Measurements from ENCODE around the gene RXFP4. TPM values are rescaled to one million over a fixed set of nuclear protein-coding genes. Genes with fewer than 3 reads are reported as not detected.

The RXFP4 gene
- polyA plus RNA-seq, 3 donors, result 0.08 TPM; not detected in 2

GRCh38 chr1:155920717-155921116, 20.7 kb upstream of the RXFP4 start:
- Histone ChIP-seq H4K20me1 (ENCODE audit: insufficient read depth, low read length) (peaks cover 47% of the 10 kb centered on the region), H3K4me2 (replicated peaks; ENCODE audit: extremely low read depth, low read length, poor library complexity, severe bottlenecking) (no peak overlapping the region), H3K27me3 (ENCODE audit: control insufficient read depth in 2 of 2, insufficient read depth in 2 of 2, low read length in 2 of 2) (no peaks in the 10 kb centered on the region), H3K4me1 (ENCODE audit: control insufficient read depth in 1 of 2, insufficient read depth in 2 of 2, low read length in 2 of 2) (no peaks in the 10 kb centered on the region), H3K36me3 (replicated peaks in 1 of 2; ENCODE audit: control insufficient read depth in 1 of 2, insufficient read depth in 2 of 2, low read length in 2 of 2) (peaks cover 94 to 100% of the 10 kb centered on the region in 2 donors), H3K9me3 (replicated peaks in 1 of 2; ENCODE audit: control insufficient read depth in 1 of 2, insufficient read depth in 1 of 2, low read length in 2 of 2) (no peaks in the 10 kb centered on the region), H3K79me2 (ENCODE audit: insufficient read depth, low read length) (peaks cover 19% of the 10 kb centered on the region), H3K9ac (ENCODE audit: insufficient read depth, low read length, poor library complexity, severe bottlenecking) (no peak overlapping the region), H3K27ac (ENCODE audit: low read depth in 1 of 2, low read length in 2 of 2) (no peak overlapping the region), H2AFZ (ENCODE audit: insufficient read depth, low read depth, low read length, poor library complexity, severe bottlenecking) (no peak overlapping the region), H3K4me3 (replicated peaks in 1 of 3; ENCODE audit: low read depth in 2 of 3, low read length in 3 of 3) (no peak overlapping the region)
- Mint-ChIP-seq H3K36me3 (peaks cover 75 to 98% of the 10 kb centered on the region in 2 donors), H3K27ac (no peak overlapping the region), H3K4me1 (no peaks in the 10 kb centered on the region), H3K4me3 (no peak overlapping the region), H3K27me3 (ENCODE audit: low read depth in 3 of 3) (no peaks in the 10 kb centered on the region), H3K9me3 (no peaks in the 10 kb centered on the region)
- no CpG with 5 or more reads among the region's 3 CpGs for WGBS (ENCODE audit: insufficient coverage)
- no peak for DNase-seq
- TF ChIP-seq CTCF (IDR thresholded peaks at IDR 0.05), result no peak
- intact Hi-C loops (cut with micrococcal nuclease), result no loop called here

- Mint-ChIP-seq H3K27ac (no peak overlapping the region), H3K4me3 (no peak overlapping the region), H3K36me3 (peaks cover 83 to 96% of the 10 kb centered on the region in 2 donors), H3K27me3 (ENCODE audit: low read depth in 3 of 3) (no peaks in the 10 kb centered on the region), H3K4me1 (peaks cover 3% of the 10 kb centered on the region), H3K9me3 (no peaks in the 10 kb centered on the region)
- no peak overlapping the region for H3K27ac ChIP-seq (ENCODE audit: low read depth in 1 of 2, low read length in 2 of 2)
- intact Hi-C loops (cut with micrococcal nuclease), result no loop called here
- H3K4me3 ChIP-seq (replicated peaks in 1 of 3; ENCODE audit: low read depth in 2 of 3, low read length in 3 of 3), result no peak overlapping the region
- H3K27me3 ChIP-seq (ENCODE audit: control insufficient read depth in 2 of 2, insufficient read depth in 2 of 2, low read length in 2 of 2), result no peaks in the 10 kb centered on the region
- H4K20me1 ChIP-seq (ENCODE audit: insufficient read depth, low read length), result peaks cover 68% of the 10 kb centered on the region
- no peak for TF ChIP-seq CTCF (IDR thresholded peaks at IDR 0.05)
- H3K79me2 ChIP-seq (ENCODE audit: insufficient read depth, low read length), result peaks cover 42% of the 10 kb centered on the region
- no peak overlapping the region for H3K9ac ChIP-seq (ENCODE audit: insufficient read depth, low read length, poor library complexity, severe bottlenecking)
- H3K9me3 ChIP-seq (replicated peaks in 1 of 2; ENCODE audit: control insufficient read depth in 1 of 2, insufficient read depth in 1 of 2, low read length in 2 of 2), result no peaks in the 10 kb centered on the region
- H3K4me2 ChIP-seq (replicated peaks; ENCODE audit: extremely low read depth, low read length, poor library complexity, severe bottlenecking), result no peak overlapping the region
- no peaks in the 10 kb centered on the region for H3K4me1 ChIP-seq (ENCODE audit: control insufficient read depth in 1 of 2, insufficient read depth in 2 of 2, low read length in 2 of 2)
- H3K36me3 ChIP-seq (replicated peaks in 1 of 2; ENCODE audit: control insufficient read depth in 1 of 2, insufficient read depth in 2 of 2, low read length in 2 of 2), result peaks cover 89 to 99% of the 10 kb centered on the region in 2 donors
- no peak overlapping the region for H2AFZ ChIP-seq (ENCODE audit: insufficient read depth, low read depth, low read length, poor library complexity, severe bottlenecking)
- 100% methylated on average over 1 of the region's 2 CpGs for WGBS (ENCODE audit: insufficient coverage)
- DNase-seq, result no peak
Measured at GRCh38 chr1:155925506-155925905, 15.9 kb upstream of the RXFP4 start.

Measured in CD14-positive monocyte (primary cell).